Fibroblast of skin of left biceps (primary cell): Measurements from ENCODE around the gene MSLN.

Experiments
- DNase-seq, 2 experiments: peaks; one replicate each; pipeline ENCODE4 v3.0.0-alpha.2; 2013; ENCODE audit warnings: low read depth in 2 of 2

MSLN gene

DNA sequence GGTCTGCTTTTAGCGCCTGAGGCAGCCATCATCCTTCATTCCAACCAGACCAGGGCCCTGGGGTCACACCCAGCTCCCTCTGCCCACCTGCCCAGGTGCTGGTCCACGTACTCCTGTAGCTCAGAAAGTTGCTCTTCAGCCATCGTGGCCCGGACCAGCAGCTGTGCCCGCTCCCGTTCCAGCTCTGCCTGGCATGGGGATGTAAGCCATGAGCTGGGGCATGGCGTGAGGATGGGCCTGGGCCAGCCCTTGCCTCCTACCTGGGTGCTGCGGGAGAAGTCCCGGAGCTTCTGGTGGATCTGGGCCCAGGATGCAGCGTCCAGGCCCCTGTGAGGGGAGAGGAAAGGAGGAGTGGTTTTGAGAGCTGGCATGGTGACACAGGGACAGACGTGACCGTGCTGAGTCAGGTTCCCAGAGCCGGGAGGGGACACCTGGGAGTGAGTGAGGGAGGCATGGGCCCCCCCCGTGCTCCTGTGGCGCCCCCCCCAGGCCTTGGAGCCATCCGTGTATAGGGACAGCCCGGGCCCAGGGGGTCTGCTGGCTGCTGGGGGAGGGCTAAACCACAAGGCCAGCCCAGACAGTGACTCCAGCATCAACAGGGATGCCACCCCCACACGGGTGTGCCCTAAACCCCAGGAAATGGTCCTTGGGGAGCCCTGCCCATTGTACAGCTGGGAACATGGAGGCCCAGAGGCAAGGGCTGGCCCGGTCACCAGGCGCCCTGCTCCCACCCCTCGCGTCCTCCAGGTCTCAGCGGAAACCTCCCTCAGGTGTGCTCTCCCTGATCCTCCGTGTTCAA lies 37.5 kb upstream of the MSLN start:
- DNase-seq: no peak

DNA sequence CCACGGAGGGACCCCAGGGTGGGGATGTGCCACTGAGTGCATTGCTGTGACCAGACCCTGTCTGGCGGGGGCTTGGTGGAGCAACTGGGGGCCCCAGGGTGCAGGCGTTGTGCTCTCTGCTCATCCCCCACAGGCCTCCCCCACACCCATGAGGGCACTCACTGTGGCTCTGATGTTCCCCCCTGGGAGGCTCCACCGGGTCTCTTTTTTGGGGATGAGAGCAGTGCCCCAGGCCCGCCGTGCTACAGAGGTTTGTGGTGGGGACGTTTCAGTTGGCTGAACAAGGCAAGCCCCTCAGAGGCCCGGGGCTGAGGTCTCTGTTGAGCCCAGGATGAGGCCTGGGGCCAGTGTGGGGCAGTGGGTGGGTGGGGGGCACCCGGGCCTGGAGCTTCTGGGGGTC lies 36.8 kb upstream of the MSLN start:
- no peak for DNase-seq

GRCh38 chr16:724188-725040 lies 36.1 kb upstream of the MSLN start:
- no peak for DNase-seq

GRCh38 chr16:725041-725376 lies 35.5 kb upstream of the MSLN start:
- no peak for DNase-seq

DNA sequence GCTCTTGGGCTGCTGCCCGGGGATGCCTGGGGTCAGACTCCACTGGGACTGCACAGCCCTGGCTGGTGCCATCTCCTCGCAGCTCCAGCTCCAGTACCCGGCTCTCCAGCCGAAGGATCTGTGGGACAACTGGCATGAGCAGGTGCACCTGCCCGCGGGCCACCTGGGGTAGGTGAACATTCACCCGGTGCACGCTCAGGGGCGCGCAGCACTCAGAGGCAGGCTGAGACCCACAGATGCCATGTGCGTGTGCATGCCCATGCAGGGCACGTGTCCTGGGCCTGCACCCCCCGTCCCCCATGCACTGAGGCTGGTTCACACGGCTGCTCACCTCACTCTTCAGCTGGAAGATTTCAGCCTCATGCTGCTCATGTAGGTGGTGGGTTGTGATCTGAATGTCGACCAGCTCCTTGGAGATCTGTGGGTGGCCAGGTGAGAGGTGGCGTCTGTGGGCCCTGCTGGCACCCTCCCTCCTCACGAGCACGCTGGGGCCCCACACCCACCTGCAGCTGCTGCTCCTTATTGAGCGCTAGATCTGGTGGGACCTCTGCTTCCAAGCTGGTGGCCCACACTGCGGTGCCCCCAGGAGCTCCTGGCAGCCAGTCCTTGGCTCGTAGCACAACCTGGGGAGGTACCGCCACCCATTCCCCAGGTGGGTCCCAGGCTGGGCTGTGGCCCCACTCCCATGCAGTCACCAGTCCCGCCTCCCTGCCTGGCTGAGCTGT lies 34.9 kb upstream of the MSLN start:
- DNase-seq: no peak

DNA sequence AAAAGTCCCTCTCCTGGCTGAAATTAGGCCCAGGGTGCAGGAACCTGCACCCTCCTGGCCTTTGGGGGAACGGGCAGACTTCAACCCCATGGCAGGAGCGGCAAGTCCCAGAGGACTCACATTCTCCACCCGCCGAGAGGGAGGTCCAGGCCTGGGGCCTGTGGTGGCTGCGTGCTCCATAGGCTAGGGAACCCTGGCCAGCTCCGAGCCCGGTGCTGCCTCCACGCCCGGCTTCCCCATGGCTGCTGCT lies 34.4 kb upstream of the MSLN start:
- no peak for DNase-seq

DNA sequence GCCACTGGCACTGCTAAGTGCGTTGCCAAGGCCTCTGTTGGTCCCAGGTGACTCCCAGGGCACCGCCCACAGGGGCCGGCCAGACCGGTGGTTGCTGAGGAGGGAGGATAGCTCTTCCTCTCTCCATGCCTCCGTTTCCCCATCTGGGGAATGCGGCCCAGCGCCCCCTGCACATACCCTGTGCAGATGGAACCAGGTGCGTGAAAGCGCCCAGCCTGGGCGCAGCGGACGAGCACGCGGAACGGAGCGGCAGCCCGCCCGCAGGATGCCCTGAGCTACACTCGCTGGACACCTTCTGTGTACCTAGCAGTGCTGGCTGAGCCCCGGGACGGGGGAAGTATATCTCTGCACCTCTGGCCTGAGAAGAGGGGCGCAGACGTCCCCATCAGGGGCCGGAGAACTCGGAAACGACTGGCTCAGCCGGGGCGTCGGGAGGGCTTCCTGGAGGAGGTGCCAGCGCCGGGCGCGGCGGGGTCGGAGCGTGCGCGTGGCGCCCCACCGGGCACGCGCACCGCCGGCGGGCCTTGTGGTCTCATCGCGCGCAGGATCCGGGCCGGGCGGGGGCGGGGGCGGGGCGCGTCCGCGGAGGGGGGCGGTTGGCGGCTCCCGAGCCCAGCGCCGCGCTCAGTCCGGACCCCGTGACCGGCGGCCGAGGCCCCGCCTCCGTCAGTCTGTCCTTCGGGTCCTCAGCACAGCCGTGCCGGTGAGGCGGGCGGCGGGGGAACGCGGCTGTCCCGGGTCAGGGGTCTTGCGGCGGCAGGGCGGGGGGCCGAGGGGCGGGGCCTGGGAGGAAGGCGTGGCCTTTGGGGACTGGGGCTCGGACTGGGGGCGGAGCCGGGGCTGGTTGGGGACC lies 33.9 kb upstream of the MSLN start, which contains the start of the genes CCDC78 and HAGHL:
TSS of gene CCDC78 (minus strand) at position 6 of the 853 bp plus-strand sequence. CDS start 76 bp downstream, outside the sequence.
TSS of gene HAGHL (plus strand) at position 669 of the 853 bp plus-strand sequence. CDS start 404 bp downstream, outside the sequence.
- no peak for DNase-seq

GRCh38 chr16:727291-727977 lies 33.1 kb upstream of the MSLN start:
- DNase-seq: no peak

- DNase-seq: no peak
Measured at GRCh38 chr16:728131-728889, 32.2 kb upstream of the MSLN start.

DNA sequence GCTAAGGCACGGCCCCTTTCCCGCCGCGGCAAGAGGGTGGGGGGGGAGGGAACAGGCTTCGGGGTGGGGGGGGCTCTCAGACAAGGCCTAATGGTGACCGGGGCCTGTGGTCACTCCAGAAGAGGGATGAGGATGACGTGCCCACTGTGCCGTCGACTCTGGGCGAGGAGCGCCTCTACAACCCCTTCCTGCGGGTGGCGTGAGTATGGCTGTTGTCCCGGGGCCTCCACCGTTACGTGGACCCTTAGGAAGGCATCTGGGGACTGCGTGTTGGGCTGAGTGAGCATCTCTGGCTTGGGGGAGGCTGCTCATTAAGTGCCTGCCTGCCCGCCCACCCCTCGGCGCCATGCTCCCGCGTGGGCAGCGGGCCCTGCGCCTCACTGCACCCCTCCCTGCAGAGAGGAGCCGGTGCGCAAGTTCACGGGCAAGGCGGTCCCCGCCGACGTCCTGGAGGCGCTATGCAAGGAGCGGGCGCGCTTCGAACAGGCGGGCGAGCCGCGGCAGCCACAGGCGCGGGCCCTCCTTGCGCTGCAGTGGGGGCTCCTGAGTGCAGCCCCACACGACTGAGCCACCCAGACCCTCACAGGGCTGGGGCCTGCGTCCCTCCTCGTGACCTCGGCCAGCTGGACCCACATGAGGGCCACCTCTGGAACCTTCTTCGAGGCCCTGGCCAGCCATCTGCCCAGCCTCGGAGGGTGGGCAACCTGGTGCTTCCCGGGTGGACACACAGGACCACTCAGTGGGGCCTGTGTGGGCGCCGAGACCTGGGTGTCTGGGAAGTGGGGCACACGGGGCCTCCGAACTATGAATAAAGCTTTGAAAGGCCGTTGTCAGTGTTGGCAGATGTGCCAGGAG lies 31.4 kb upstream of the MSLN start:
- DNase-seq: no peak

DNA sequence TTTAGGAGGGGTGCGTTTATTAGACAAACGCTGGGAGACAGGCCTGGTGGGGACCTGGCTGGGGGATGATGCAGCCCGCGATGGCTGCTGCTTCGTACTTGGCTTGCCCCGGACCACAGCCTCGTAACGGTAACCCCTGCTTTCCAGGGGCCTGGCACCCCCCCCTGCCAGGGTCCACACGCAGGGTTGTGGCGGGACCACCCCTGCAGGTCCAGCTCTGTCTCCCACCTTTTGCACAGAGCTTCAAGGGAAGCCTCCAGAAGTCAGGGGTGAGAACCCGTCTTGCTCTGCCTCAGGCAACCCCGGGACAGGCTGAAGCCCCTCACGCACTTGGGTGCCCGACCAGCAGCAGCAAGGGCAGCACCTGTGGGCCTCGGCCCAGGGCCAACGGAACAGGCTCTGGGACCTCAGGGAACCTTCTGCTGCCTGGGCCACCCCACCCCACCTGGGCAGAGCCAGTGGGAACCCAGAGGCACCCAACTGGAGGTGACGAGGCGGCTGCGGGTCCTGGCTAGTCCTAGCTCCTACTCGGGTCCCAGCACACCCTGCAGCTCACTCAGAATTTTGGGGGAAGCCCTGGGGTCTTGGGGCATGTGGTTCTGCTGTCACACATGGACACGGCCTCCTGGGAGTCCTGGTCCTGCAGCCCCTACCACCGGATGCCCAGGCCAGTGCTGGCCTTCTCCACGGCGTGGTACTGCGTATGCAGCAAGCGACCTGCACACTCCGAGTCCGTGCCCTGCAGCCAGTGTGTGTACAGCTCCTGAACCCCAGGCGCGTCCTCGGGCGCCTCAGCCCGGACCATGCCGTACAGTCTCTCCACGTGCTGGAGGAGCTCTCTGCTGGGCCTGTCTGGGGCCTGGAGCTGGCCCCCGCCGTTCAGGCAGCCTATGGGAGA lies 30.5 kb upstream of the MSLN start:
- no peak for DNase-seq

- no peak for DNase-seq
Measured at GRCh38 chr16:730666-731509, 29.6 kb upstream of the MSLN start.

- DNase-seq: no peak
Measured at GRCh38 chr16:732332-732731, 28.2 kb upstream of the MSLN start.

DNA sequence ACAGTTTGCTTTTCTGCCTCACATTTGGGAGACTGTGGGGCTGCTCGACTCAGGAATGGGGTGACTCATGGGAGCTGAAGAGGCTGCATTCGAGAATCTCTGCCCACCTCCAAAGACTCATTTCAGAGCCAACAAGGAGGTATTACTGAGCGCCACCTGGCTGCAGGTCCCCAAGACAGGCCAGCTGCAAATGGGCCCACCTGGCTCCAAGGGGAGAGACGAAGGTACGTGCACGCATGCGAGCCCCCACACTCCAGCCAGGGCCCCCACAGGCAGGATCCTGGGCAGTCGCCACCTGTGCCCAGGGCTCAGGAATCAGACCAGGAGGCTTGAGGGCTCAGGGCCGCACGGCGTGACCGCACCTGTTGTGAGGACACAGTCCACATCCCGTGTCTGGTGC lies 27.6 kb upstream of the MSLN start:
- no peak for DNase-seq

DNA sequence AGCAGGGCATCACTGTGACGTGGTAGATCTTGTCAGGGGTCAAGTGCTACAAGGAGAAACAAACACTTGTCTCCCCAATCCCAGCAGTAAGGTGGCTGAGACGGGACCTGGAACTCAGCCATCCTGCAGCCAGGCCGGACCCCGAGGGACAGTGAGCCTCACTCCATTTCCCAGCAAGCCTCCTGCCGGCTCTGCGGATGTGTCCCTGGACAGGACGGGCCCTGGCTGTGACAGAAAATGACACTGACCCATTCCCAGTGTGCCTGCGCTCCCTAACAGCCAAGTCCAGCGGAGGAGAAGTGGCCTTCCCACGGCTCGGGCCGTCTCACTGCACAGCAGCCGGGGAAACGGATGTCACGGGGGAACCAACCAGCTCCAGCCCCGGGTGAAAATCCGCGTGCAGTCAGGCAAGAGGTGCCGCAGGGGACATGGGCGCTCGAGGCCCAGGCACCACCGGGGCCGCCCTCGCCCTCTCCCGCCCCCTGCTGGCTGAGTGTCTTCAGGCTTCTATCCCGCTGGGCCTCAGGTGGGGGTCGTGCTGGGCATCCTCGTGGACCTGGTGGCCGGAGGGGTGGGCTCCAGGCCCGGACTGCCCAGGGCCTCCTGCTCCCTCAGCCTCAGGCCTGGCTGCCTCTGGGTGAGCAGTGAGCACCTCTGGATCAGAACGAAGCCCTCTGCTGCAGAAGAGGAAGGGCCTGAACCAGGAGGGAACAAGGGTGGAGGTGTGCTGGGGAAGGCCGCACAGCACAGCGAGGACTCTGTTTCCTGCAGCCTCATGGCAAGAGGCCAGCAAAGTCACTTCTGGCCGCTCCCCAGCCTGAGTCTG lies 26.9 kb upstream of the MSLN start:
- DNase-seq: no peak

GRCh38 chr16:734208-734980 lies 26.1 kb upstream of the MSLN start:
- DNase-seq: no peak
